CD4-positive, alpha-beta T cell treated with Interferon alpha-2 for 1 hour (primary cell): ENCODE data around the gene RPH3AL.
"Not testable (repeated sequence)": the region's sequence is repeated elsewhere in the genome, so short reads cannot be mapped to it uniquely, and the experiment has no call there.

Experiments
- DNase-seq, 2 donors: peaks; one replicate each; pipeline ENCODE4 v3.0.0-alpha.2; 2020 to 2022

The RPH3AL gene

GRCh38 chr17:218432-219110 is 134.0 kb downstream of the RPH3AL start:
- DNase-seq = no peak

- no peak for DNase-seq
These were observed 136.0 kb downstream of the RPH3AL start for GRCh38 chr17:216625-217024.

GRCh38 chr17:215563-216478 is 136.8 kb downstream of the RPH3AL start:
- DNase-seq = not testable (repeated sequence)

GRCh38 chr17:214881-215331 is 137.7 kb downstream of the RPH3AL start:
- no peak for DNase-seq

GRCh38 chr17:213286-214105 is 139.1 kb downstream of the RPH3AL start:
- DNase-seq = no peak

- DNase-seq = no peak
These were observed 142.2 kb downstream of the RPH3AL start for GRCh38 chr17:210402-210801.

- DNase-seq = no peak
These were observed 144.2 kb downstream of the RPH3AL start for GRCh38 chr17:208429-208828.

GRCh38 chr17:207775-208174 is 144.8 kb downstream of the RPH3AL start:
- DNase-seq = no peak

- no peak for DNase-seq
These were observed 145.6 kb downstream of the RPH3AL start for GRCh38 chr17:206941-207560.

GRCh38 chr17:206484-206883 is 146.1 kb downstream of the RPH3AL start:
- DNase-seq = not testable (repeated sequence)

- no peak for DNase-seq
These were observed 146.8 kb downstream of the RPH3AL start for GRCh38 chr17:205817-206216.

- DNase-seq = no peak
These were observed 147.4 kb downstream of the RPH3AL start for GRCh38 chr17:205148-205669.

- no peak for DNase-seq
These were observed 148.0 kb downstream of the RPH3AL start for GRCh38 chr17:204427-205147.

- DNase-seq = no peak
These were observed 150.1 kb downstream of the RPH3AL start for GRCh38 chr17:202501-202951.

- not testable (repeated sequence) for DNase-seq
These were observed 150.9 kb downstream of the RPH3AL start for GRCh38 chr17:201736-202135.

GRCh38 chr17:201257-201656 is 151.3 kb downstream of the RPH3AL start:
- DNase-seq = not testable (repeated sequence)

GRCh38 chr17:200586-200985 is 152.0 kb downstream of the RPH3AL start:
- no peak for DNase-seq

GRCh38 chr17:199806-200545 is 152.6 kb downstream of the RPH3AL start:
- DNase-seq = no peak

GRCh38 chr17:199191-199604 is 153.4 kb downstream of the RPH3AL start:
- DNase-seq = no peak

- DNase-seq = not testable (repeated sequence)
These were observed 154.4 kb downstream of the RPH3AL start for GRCh38 chr17:198225-198624.

- DNase-seq = no peak
These were observed 155.3 kb downstream of the RPH3AL start for GRCh38 chr17:197352-197751.
